Kidney (tissue), 14 donors: ENCODE data around the gene PCDHGA7. TPM values are rescaled to one million over a fixed set of nuclear protein-coding genes. Genes with fewer than 3 reads are reported as not detected.
A peak's percentile ranks its signal among the peaks of the same experiment; 100 is the strongest.
"Not testable (repeated sequence)": the region's sequence is repeated elsewhere in the genome, so short reads cannot be mapped to it uniquely, and the experiment has no call there.

Experiments used
- DNase-seq, 5 donors: peaks; one replicate each; pipeline ENCODE4 v3.0.0-alpha.2; 2013 to 2020
- FAIRE-seq: peaks from 2 replicates; lab custom pipeline; 2012; peaks lifted over from hg19 to GRCh38; lab: Jason Lieb, UNC
- H3K27ac ChIP-seq, 2 donors: one replicate each; pipeline ENCODE4 v1.7.0; 2013; ENCODE audit warnings: low read depth in 2 of 2, low read length in 2 of 2, inconsistent platforms in 1 of 2
- H3K27me3 ChIP-seq: one replicate; pipeline ENCODE4 v1.7.1; 2013; ENCODE audit warnings: low read length, inconsistent platforms; ENCODE audit not compliant: control insufficient read depth, insufficient read depth
- H3K36me3 ChIP-seq, 3 donors: one replicate each; pipeline versions ENCODE4 v1.7.0 to v1.7.1; 2013; ENCODE audit warnings: low read length in 3 of 3, control low read depth in 1 of 3, inconsistent platforms in 1 of 3; ENCODE audit not compliant: insufficient read depth in 3 of 3, control insufficient read depth in 2 of 3
- H3K4me1 ChIP-seq, 3 donors: one replicate each; pipeline versions ENCODE4 v1.7.0 to v1.7.1; 2013; ENCODE audit warnings: low read length in 3 of 3, inconsistent platforms in 1 of 3, low read depth in 1 of 3; ENCODE audit not compliant: control insufficient read depth in 2 of 3, insufficient read depth in 2 of 3
- H3K4me3 ChIP-seq, 3 donors: one replicate each; pipeline versions ENCODE4 v1.7.0 to v1.8.1; 2013; ENCODE audit warnings: low read length in 3 of 3, control low read depth in 1 of 3, inconsistent platforms in 1 of 3
- H3K9ac ChIP-seq, 3 donors: one replicate each; pipeline versions ENCODE4 v1.7.0 to v1.7.1; 2013; ENCODE audit warnings: low read length in 3 of 3, control low read depth in 1 of 3, inconsistent platforms in 1 of 3
- H3K9me3 ChIP-seq, 3 donors: one replicate each; pipeline versions ENCODE4 v1.7.0 to v1.7.1; 2013; ENCODE audit warnings: low read length in 3 of 3, control low read depth in 1 of 3, inconsistent platforms in 1 of 3; ENCODE audit not compliant: control insufficient read depth in 2 of 3, insufficient read depth in 1 of 3
- intact Hi-C: fragments of 100-400 bp; cut with DNase I; formaldehyde crosslinking; loops from one replicate; pipeline ENCODE4 v1.11.1; 2022
- polyA plus RNA-seq: library from polyadenylated mRNA; stranded (reverse); fragments of 350-450 nt; fragmentation: Illumina TruSeq; extraction: RNeasy Lipid Tissue Mini Kit (QIAGEN cat#74804); gene quantifications from one replicate; pipeline ENCODE4 v1.2.3, GENCODE V29; 2014; ENCODE audit warnings: low read depth, low replicate concordance; ENCODE audit not compliant: insufficient read depth
- total RNA-seq: library from RNA; stranded (reverse); fragmentation: NEBNext Ultra II Directional; extraction: Animal tissue kit (Norgen Biotek cat#: 25700); gene quantifications from one replicate; pipeline ENCODE4 v1.2.1, GENCODE V29; 2021
- TF ChIP-seq, protein P1 (sequence below): IDR thresholded peaks from 3 replicates; pipeline ENCODE4 v1.5.1; 2012; ENCODE audit warnings: mild to moderate bottlenecking, moderate library complexity, borderline replicate concordance; ENCODE audit not compliant: insufficient read depth; ENCODE audit errors: extremely low read depth
- donor health status: control.
- donor health status: control.
- donor health status: control.
- donor health status: control.
- donor health status: control.
- donor health status: DM: yes; HTN: yes; CAD: no.
- donor health status: Normal renal cell carcinoma (clear cell type).

The PCDHGA7 gene
- total and polyA plus RNA-seq, 2 donors from 2014 or later, result 0.49 to 4.1 TPM

- peak in 2 of 5 donors; percentile 27 to 36 for DNase-seq
- H3K4me1 ChIP-seq, FAIRE-seq, intact Hi-C loops, H3K27me3 ChIP-seq, H3K9ac ChIP-seq, H3K36me3 ChIP-seq, H3K27ac ChIP-seq: not testable (repeated sequence)
- TF ChIP-seq, protein P1, sequence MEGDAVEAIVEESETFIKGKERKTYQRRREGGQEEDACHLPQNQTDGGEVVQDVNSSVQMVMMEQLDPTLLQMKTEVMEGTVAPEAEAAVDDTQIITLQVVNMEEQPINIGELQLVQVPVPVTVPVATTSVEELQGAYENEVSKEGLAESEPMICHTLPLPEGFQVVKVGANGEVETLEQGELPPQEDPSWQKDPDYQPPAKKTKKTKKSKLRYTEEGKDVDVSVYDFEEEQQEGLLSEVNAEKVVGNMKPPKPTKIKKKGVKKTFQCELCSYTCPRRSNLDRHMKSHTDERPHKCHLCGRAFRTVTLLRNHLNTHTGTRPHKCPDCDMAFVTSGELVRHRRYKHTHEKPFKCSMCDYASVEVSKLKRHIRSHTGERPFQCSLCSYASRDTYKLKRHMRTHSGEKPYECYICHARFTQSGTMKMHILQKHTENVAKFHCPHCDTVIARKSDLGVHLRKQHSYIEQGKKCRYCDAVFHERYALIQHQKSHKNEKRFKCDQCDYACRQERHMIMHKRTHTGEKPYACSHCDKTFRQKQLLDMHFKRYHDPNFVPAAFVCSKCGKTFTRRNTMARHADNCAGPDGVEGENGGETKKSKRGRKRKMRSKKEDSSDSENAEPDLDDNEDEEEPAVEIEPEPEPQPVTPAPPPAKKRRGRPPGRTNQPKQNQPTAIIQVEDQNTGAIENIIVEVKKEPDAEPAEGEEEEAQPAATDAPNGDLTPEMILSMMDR, result peak; percentile 47
- H3K4me3 ChIP-seq, result peak within 1 kb of the TSS in 2 of 3 donors; percentile 39 to 45
- peaks cover 2 to 49% (median 14%) of the 10 kb centered on the region in 3 donors for H3K9me3 ChIP-seq
Observed at GRCh38 chr5:141397756-141398551, 15.4 kb downstream of the PCDHGA7 start, which contains the start of gene PCDHGB5. Gene PCDHGB5 (plus strand): TSS chr5:141397947. CDS start chr5:141398128, 181 bp downstream.

- Histone ChIP-seq H3K27ac (no peak overlapping the region), H3K4me1 (no peaks in the 10 kb centered on the region), H3K36me3 (no peaks in the 10 kb centered on the region), H3K27me3 (no peaks in the 10 kb centered on the region), H3K9ac (no peak overlapping the region), H3K4me3 (peak overlapping the region in 2 of 3 donors; percentile 39 to 45), H3K9me3 (peaks cover 3 to 50% (median 14%) of the 10 kb centered on the region in 3 donors)
- TF ChIP-seq, protein P1, result no peak
- FAIRE-seq (no peak), DNase-seq (no peak)
- intact Hi-C loops, result no loop called here
Observed at GRCh38 chr5:141398608-141399007, 16.1 kb downstream of the PCDHGA7 start.

GRCh38 chr5:141399555-141400258 is 17.2 kb downstream of the PCDHGA7 start:
- Histone ChIP-seq H3K27me3 (no peaks in the 10 kb centered on the region), H3K27ac (no peak overlapping the region), H3K9ac (no peak overlapping the region), H3K4me1 (no peaks in the 10 kb centered on the region), H3K4me3 (peak overlapping the region in 1 of 3 donors; percentile 25), H3K36me3 (no peaks in the 10 kb centered on the region), H3K9me3 (peaks cover 3 to 54% (median 20%) of the 10 kb centered on the region in 3 donors)
- TF ChIP-seq, protein P1, result no peak
- FAIRE-seq, result no peak
- no peak for DNase-seq
- intact Hi-C loops, result no loop called here
